Activated T-helper 1 cell treated with anti-CD3 and anti-CD28 coated beads, Interleukin-12 subunit alpha, Interleukin-12 subunit beta, Interleukin-2, Interleukin-4 antibody, amounts not matched to agents 30 ng/mL and 10 ng/mL and 1 ng/mL, durations not matched to agents 14 hours and 24 hours and 36 hours (primary cell): ENCODE data around the gene CRHR1. TPM values are rescaled to one million over a fixed set of nuclear protein-coding genes. Genes with fewer than 3 reads are reported as not detected.

ENCODE experiments used
- DNase-seq: peaks from one replicate; pipeline ENCODE4 v3.0.0; 2021; ENCODE audit warnings: low spot score
- H3K27ac Mint-ChIP-seq: one replicate; pipeline ENCODE4 v1.8.0; 2021; ENCODE audit warnings: mild to moderate bottlenecking, mixed read lengths
- H3K27me3 Mint-ChIP-seq: one replicate; pipeline ENCODE4 v1.8.0; 2022; ENCODE audit warnings: mild to moderate bottlenecking, moderate library complexity, mixed read lengths; ENCODE audit not compliant: insufficient read depth
- H3K36me3 Mint-ChIP-seq: one replicate; pipeline ENCODE4 v1.8.0; 2021; ENCODE audit warnings: low read depth, mixed read lengths
- H3K4me1 Mint-ChIP-seq: one replicate; pipeline ENCODE4 v1.8.0; 2021; ENCODE audit warnings: low read depth, mixed read lengths
- H3K4me3 Mint-ChIP-seq: one replicate; pipeline ENCODE4 v1.8.0; 2021; ENCODE audit warnings: mild to moderate bottlenecking, moderate library complexity, mixed read lengths
- H3K9me3 Mint-ChIP-seq: one replicate; pipeline ENCODE4 v1.8.0; 2021; ENCODE audit warnings: mixed read lengths
- intact Hi-C: fragments of 100-400 bp; cut with micrococcal nuclease; formaldehyde crosslinking; loops from one replicate; pipeline ENCODE4 v1.15.1; 2024
- total RNA-seq: library from RNA; stranded (reverse); gene quantifications from 2 replicates; pipeline ENCODE4 v1.2.3, GENCODE V29; 2022

CRHR1 gene
- total RNA-seq, 1 donor from 2014 or later, result not detected

DNA sequence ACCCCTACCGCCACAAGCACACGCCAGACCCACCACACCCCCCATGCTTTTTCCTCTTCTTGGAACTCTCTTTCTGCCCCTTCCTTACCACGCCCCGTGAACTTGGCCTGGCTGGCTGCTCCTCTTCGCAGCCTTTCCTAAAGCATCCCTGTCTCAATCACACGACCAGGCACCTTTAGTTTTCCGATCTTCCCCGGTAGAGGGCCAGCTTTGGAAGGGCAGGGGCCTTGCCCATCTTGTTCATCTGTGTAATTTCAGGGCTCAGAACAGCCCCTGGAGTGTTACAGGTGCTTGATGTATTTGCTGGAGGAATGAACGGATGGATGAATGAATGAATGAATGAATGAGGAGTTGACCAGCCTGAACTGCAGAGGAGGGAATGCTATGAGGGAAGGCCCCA lies 64.3 kb downstream of the CRHR1 start:
- no peaks in the 10 kb centered on the region for H3K9me3 Mint-ChIP-seq
- DNase-seq, result no peak
- no peak overlapping the region for H3K4me3 Mint-ChIP-seq
- no peaks in the 10 kb centered on the region for H3K27me3 Mint-ChIP-seq
- intact Hi-C loops, result no loop called here
- H3K4me1 Mint-ChIP-seq, result peaks cover 4% of the 10 kb centered on the region
- H3K36me3 Mint-ChIP-seq, result no peaks in the 10 kb centered on the region
- no peak overlapping the region for H3K27ac Mint-ChIP-seq

DNA sequence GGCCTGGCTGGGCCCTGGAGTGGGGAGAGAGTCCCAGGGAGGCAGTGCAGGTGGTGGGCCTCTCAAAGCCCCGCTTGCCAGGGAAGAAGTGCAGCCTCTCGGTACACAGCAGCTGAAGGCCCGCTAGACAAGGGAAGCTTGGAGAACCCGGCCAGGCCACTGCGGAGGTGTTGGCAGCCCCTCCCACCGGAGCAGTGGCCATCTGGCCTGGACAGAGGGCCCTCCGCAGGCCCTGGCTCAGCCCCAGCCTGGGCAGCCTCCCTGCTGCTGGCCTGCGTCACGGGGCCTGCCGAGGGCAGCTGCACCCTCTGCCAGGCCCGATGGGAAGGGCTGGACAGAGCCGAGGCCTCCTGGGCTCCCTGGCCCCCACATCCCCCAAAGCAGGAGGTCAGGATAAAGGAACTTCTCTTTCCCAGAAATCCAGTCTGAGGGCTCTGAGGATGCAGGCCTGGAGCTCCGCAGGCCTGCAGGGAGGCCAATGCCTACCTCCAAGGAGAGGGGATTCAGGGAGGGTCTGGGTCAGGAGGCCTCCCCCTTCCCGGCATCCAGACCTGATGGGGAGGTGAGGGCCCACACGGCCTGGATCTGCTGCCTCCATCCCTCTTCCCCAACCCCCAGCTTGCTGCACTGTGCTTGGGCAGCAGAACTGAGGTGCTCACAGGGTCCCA lies 64.9 kb downstream of the CRHR1 start:
- Mint-ChIP-seq H3K27ac (no peak overlapping the region), H3K4me1 (peaks cover 4% of the 10 kb centered on the region), H3K4me3 (no peak overlapping the region), H3K9me3 (no peaks in the 10 kb centered on the region), H3K36me3 (no peaks in the 10 kb centered on the region), H3K27me3 (peaks cover 2% of the 10 kb centered on the region)
- DNase-seq, result no peak
- intact Hi-C loops, result no loop called here

GRCh38 chr17:45849536-45849990 lies 65.4 kb downstream of the CRHR1 start:
- no peaks in the 10 kb centered on the region for H3K9me3 Mint-ChIP-seq
- no peaks in the 10 kb centered on the region for H3K36me3 Mint-ChIP-seq
- no peak overlapping the region for H3K4me3 Mint-ChIP-seq
- no peak overlapping the region for H3K27ac Mint-ChIP-seq
- intact Hi-C loops, result no loop called here
- H3K27me3 Mint-ChIP-seq, result peaks cover 2% of the 10 kb centered on the region
- DNase-seq, result no peak
- H3K4me1 Mint-ChIP-seq, result peaks cover 4% of the 10 kb centered on the region

DNA sequence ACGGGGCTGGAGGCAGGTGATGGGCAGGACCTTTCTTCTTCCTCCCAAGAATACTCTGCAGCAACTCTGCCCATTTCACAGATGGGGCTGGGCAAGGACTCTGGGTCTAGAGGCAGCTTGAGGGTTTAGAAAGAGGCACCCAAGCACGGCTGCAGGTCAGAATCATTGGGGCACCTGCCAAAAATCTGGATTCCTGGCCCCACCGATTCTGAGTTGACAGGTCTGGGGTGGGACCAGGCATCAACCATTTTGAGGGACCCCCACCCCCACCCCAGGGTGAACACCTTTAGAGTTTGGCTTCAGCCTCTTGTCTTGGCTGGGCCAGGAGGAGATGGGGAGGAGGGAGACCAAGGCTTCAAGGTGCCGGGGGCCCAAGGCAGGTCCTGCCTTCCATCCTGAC lies 65.9 kb downstream of the CRHR1 start:
- Mint-ChIP-seq H3K27ac (no peak overlapping the region), H3K9me3 (no peaks in the 10 kb centered on the region), H3K27me3 (peaks cover 2% of the 10 kb centered on the region), H3K4me3 (no peak overlapping the region), H3K4me1 (peaks cover 4% of the 10 kb centered on the region), H3K36me3 (no peaks in the 10 kb centered on the region)
- intact Hi-C loops, result loop anchor here (5.0 kb wide), 2 partner anchors 97 to 208 kb away; no protein-coding TSS in a partner anchor
- DNase-seq, result no peak

DNA sequence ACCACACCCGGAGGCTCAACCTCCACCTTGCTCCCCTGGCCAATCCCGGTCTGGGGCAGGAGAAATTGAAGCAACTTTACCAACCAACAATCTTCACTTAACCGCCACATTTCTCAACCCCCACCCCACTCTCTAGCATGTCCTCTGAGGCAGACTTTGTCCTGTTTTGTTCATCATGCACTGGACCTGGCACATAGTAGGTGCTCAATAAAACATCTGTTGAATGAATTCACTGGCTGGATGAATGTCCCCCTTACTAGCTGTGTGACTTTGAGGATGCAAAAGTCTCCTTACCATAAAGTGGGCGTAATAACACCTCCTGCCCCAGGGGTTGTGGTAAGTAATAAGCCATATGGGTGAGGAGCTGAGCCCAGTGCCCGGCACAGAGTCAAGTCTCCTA lies 66.3 kb downstream of the CRHR1 start:
- Mint-ChIP-seq H3K36me3 (no peaks in the 10 kb centered on the region), H3K27me3 (peaks cover 2% of the 10 kb centered on the region), H3K9me3 (no peaks in the 10 kb centered on the region), H3K27ac (no peak overlapping the region), H3K4me1 (peaks cover 4% of the 10 kb centered on the region), H3K4me3 (no peak overlapping the region)
- DNase-seq, result no peak
- intact Hi-C loops, result loop anchor here (5.0 kb wide), 2 partner anchors 97 to 208 kb away; no protein-coding TSS in a partner anchor

DNA sequence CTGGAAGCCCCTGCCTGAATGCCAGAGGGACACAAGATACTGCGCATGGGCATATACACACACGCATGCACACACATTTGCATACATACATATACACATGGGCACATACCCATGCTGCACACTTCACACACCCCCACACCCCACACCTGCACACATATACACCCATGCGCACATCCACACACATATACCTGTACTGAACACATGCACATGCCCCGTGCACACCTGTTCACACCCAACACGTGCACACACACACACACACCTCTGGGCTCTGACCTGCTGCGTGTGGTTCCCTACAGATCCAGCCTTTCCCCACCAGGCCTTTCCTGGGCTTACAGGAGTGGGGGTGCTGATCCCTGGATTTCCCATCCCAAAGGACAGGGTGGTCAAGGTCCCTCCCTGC lies 66.9 kb downstream of the CRHR1 start:
- no peaks in the 10 kb centered on the region for H3K36me3 Mint-ChIP-seq
- no peak for DNase-seq
- no peak overlapping the region for H3K27ac Mint-ChIP-seq
- no peaks in the 10 kb centered on the region for H3K9me3 Mint-ChIP-seq
- peaks cover 4% of the 10 kb centered on the region for H3K4me1 Mint-ChIP-seq
- intact Hi-C loops, result loop anchor here (5.0 kb wide), 2 partner anchors 96 to 209 kb away; no protein-coding TSS in a partner anchor
- peaks cover 2% of the 10 kb centered on the region for H3K27me3 Mint-ChIP-seq
- no peak overlapping the region for H3K4me3 Mint-ChIP-seq

DNA sequence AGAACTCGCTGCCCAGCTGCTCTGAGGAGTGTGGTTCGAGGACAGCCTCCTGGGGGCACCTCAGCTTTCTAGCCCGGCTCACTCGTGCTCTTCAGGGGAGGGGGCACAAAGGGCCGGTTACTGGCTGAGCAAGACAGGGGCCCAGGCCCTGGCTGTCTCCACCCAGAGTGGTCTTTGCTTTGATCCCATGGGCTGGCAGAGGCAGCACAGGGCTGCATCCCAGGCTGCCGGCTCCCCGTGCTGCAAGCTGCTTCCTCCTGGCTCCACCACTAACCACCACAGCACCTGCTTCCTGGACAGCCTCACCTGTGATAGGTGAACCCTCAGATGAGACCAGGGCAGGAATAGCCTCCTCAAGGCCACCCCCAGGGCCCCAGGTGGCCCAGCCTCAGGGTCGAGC lies 67.3 kb downstream of the CRHR1 start:
- peaks cover 4% of the 10 kb centered on the region for H3K4me1 Mint-ChIP-seq
- H3K4me3 Mint-ChIP-seq, result no peak overlapping the region
- H3K27ac Mint-ChIP-seq, result no peak overlapping the region
- H3K27me3 Mint-ChIP-seq, result peaks cover 3% of the 10 kb centered on the region
- no peak for DNase-seq
- H3K36me3 Mint-ChIP-seq, result no peaks in the 10 kb centered on the region
- H3K9me3 Mint-ChIP-seq, result no peaks in the 10 kb centered on the region
- intact Hi-C loops, result loop anchor here (5.0 kb wide), 2 partner anchors 96 to 209 kb away; no protein-coding TSS in a partner anchor

DNA sequence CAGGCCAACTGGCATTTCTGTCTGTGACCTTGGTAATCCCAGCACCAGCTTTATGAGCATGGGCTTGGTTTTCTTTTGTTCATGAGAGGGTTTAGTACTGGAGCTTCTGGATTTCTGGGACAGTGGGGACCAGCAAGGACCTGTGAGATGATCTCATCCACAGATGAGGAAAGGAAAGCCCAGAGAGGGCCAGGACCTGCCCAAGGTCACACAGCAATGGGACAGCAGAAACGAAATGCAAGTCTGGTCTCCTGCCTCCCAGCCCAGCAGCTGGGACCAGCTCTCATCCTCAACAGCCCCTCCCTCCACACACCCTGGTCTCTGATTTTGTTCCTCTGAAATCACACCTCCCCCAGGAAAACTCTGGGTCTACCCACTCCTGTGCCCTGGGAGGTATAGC lies 67.8 kb downstream of the CRHR1 start:
- Mint-ChIP-seq H3K36me3 (no peaks in the 10 kb centered on the region), H3K27ac (no peak overlapping the region), H3K9me3 (no peaks in the 10 kb centered on the region), H3K4me3 (no peak overlapping the region), H3K4me1 (peaks cover 4% of the 10 kb centered on the region), H3K27me3 (peaks cover 4% of the 10 kb centered on the region)
- no peak for DNase-seq
- intact Hi-C loops, result loop anchor here (5.0 kb wide), 2 partner anchors 95 to 210 kb away; no protein-coding TSS in a partner anchor

GRCh38 chr17:45852535-45853297 lies 68.6 kb downstream of the CRHR1 start:
- Mint-ChIP-seq H3K9me3 (no peaks in the 10 kb centered on the region), H3K27me3 (peaks cover 7% of the 10 kb centered on the region), H3K36me3 (no peaks in the 10 kb centered on the region), H3K4me3 (no peak overlapping the region), H3K27ac (no peak overlapping the region), H3K4me1 (peaks cover 4% of the 10 kb centered on the region)
- DNase-seq, result peak; percentile 29
- intact Hi-C loops, result loop anchor here (5.0 kb wide), 2 partner anchors 95 to 210 kb away; no protein-coding TSS in a partner anchor

GRCh38 chr17:45854209-45854608 lies 70.1 kb downstream of the CRHR1 start:
- peaks cover 12% of the 10 kb centered on the region for H3K27me3 Mint-ChIP-seq
- no peaks in the 10 kb centered on the region for H3K36me3 Mint-ChIP-seq
- H3K9me3 Mint-ChIP-seq, result no peaks in the 10 kb centered on the region
- no peak for DNase-seq
- H3K4me1 Mint-ChIP-seq, result peaks cover 4% of the 10 kb centered on the region
- intact Hi-C loops, result loop anchor here (5.0 kb wide), 2 partner anchors 93 to 212 kb away; no protein-coding TSS in a partner anchor
- no peak overlapping the region for H3K4me3 Mint-ChIP-seq
- H3K27ac Mint-ChIP-seq, result no peak overlapping the region

DNA sequence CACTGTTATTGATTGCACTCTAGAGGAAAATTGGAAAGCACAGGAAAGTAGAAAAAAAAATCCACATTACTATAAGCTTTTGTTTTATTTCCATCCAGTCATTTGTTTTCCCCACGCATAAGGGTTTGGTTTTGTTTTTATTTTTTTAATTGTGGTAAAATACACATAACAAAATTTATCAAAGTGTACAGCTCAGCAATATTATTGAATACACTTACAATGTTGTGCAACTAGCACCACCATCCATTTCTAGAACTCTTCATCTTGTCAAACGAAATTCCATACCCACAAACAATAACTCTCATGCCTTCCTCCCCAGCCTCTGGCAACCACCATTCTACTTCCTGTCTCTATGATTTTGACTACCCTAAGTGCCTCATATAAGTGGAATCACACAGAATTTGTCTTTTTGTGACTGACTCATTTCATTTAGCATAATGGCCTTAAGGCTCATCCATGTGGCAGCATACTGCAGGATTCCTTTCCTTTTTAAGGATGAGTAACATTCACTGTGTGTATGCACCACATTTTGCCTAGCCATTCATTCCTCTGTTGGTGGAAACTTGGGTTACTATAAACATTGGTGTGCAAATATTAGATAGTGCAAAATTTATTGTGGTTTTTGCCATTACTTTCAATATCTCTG lies 71.7 kb downstream of the CRHR1 start:
- no peak overlapping the region for H3K4me3 Mint-ChIP-seq
- no peaks in the 10 kb centered on the region for H3K36me3 Mint-ChIP-seq
- H3K4me1 Mint-ChIP-seq, result peaks cover 4% of the 10 kb centered on the region
- intact Hi-C loops, result no loop called here
- no peak overlapping the region for H3K27ac Mint-ChIP-seq
- DNase-seq, result no peak
- H3K27me3 Mint-ChIP-seq, result peaks cover 17% of the 10 kb centered on the region
- no peaks in the 10 kb centered on the region for H3K9me3 Mint-ChIP-seq

DNA sequence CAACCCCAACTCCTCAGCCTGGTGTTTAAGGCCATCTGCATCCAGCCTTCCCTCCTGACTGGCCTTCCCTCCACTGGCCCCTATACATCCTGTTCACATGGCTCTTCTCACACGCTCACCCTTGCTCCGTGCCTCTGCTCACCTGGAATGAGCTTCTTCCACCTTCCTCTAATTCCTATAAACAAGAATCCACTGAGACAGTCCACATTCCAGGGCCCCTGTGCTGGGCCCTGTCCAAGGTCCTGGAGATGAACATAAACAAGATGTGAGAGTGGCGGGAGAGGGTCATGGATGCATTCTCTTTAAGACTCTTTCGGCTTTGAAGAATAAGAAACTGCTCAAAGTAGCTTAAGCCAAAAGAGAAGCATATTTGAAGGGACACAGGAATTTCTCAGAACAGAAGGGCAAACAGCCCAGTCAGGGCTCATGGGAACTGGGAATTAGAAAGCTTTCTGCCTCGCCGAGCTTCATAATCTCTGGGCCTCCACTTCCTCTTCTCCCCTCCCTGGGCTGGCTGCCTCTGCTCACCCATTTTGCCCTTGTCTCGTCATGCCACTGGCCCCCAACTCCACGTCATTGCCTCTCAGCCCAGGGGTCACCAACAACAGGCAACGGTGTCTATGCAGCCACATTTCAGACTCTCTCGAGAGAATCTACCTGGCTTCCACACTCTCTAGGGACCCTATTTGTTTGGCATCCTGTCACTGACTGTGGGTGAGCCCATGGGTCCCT lies 74.0 kb downstream of the CRHR1 start:
- H3K4me1 Mint-ChIP-seq, result no peaks in the 10 kb centered on the region
- H3K9me3 Mint-ChIP-seq, result no peaks in the 10 kb centered on the region
- intact Hi-C loops, result no loop called here
- no peaks in the 10 kb centered on the region for H3K36me3 Mint-ChIP-seq
- no peak overlapping the region for H3K4me3 Mint-ChIP-seq
- H3K27ac Mint-ChIP-seq, result no peak overlapping the region
- peaks cover 19% of the 10 kb centered on the region for H3K27me3 Mint-ChIP-seq
- DNase-seq, result no peak
